KG1 (cell line): Measurements from ENCODE around the gene LNPK.
"Not testable (repeated sequence)": the region's sequence is repeated elsewhere in the genome, so short reads cannot be mapped to it uniquely, and the experiment has no call there.

Experiments
- DNase-seq: peaks from one replicate; lab custom pipeline; 2025; lab: John Stamatoyannopoulos, UW

LNPK gene

GRCh38 chr2:175966839-175967238 is 35.2 kb downstream of the LNPK start:
- no peak for DNase-seq

GRCh38 chr2:175965773-175966172 is 36.3 kb downstream of the LNPK start:
- DNase-seq, result no peak

- DNase-seq, result no peak
Measured at GRCh38 chr2:175964195-175964594, 37.9 kb downstream of the LNPK start.

- DNase-seq, result not testable (repeated sequence)
Measured at GRCh38 chr2:175963171-175963570, 38.9 kb downstream of the LNPK start.

GRCh38 chr2:175957845-175958244 is 44.2 kb downstream of the LNPK start:
- no peak for DNase-seq

- DNase-seq, result no peak
Measured at GRCh38 chr2:175955136-175955535, 46.9 kb downstream of the LNPK start.

GRCh38 chr2:175950512-175950911 is 51.6 kb downstream of the LNPK start:
- DNase-seq, result no peak

GRCh38 chr2:175948191-175948590 is 53.9 kb downstream of the LNPK start:
- no peak for DNase-seq

GRCh38 chr2:175947073-175947472 is 55.0 kb downstream of the LNPK start:
- no peak for DNase-seq

GRCh38 chr2:175941699-175942098 is 60.4 kb downstream of the LNPK start:
- no peak for DNase-seq

- no peak for DNase-seq
Measured at GRCh38 chr2:175937216-175937615, 64.9 kb downstream of the LNPK start.

GRCh38 chr2:175935289-175936181 is 66.5 kb downstream of the LNPK start:
- no peak for DNase-seq

- DNase-seq, result no peak
Measured at GRCh38 chr2:175932675-175933074, 69.4 kb downstream of the LNPK start.

- no peak for DNase-seq
Measured at GRCh38 chr2:175931805-175932204, 70.3 kb downstream of the LNPK start.

- no peak for DNase-seq
Measured at GRCh38 chr2:175930504-175930903, 71.6 kb downstream of the LNPK start.

- DNase-seq, result no peak
Measured at GRCh38 chr2:175929850-175930249, 72.2 kb downstream of the LNPK start.

GRCh38 chr2:175926272-175926671 is 75.8 kb downstream of the LNPK start:
- no peak for DNase-seq

- DNase-seq, result no peak
Measured at GRCh38 chr2:175922160-175922559, 79.9 kb downstream of the LNPK start.

- no peak for DNase-seq
Measured at GRCh38 chr2:175918935-175919334, 83.1 kb downstream of the LNPK start.

GRCh38 chr2:175914846-175915245 is 87.2 kb downstream of the LNPK start:
- no peak for DNase-seq

- DNase-seq, result not testable (repeated sequence)
Measured at GRCh38 chr2:175913849-175914743, 88.0 kb downstream of the LNPK start.

- DNase-seq, result not testable (repeated sequence)
Measured at GRCh38 chr2:175913267-175913666, 88.8 kb downstream of the LNPK start.

- no peak for DNase-seq
Measured at GRCh38 chr2:175904035-175904434, 98.0 kb downstream of the LNPK start.
